HAP-1 (cell line): ENCODE data around the gene AOPEP.

Experiments used
- DNase-seq, 2 experiments: peaks; one replicate each; pipeline ENCODE4 v3.0.0-alpha.2; 2016 to 2020; ENCODE audit warnings: low spot score in 2 of 2
- H3K27me3 ChIP-seq: fragments of 250-450 bp; sonication (Bioruptor Pico); 2 replicates; pipeline ENCODE4 v1.5.1; 2020; ENCODE audit warnings: low read depth, mild to moderate bottlenecking, moderate library complexity
- H3K36me3 ChIP-seq: fragments of 250-450 bp; sonication (Bioruptor Pico); replicated peaks from 2 replicates; pipeline ENCODE4 v1.5.1; 2020; ENCODE audit warnings: mild to moderate bottlenecking
- H3K4me1 ChIP-seq: fragments of 250-450 bp; sonication (Bioruptor Pico); 2 replicates; pipeline ENCODE4 v1.5.1; 2020; ENCODE audit warnings: mild to moderate bottlenecking
- H3K4me3 ChIP-seq: fragments of 250-450 bp; sonication (Bioruptor Pico); 2 replicates; pipeline ENCODE4 v1.5.1; 2020; ENCODE audit warnings: mild to moderate bottlenecking, moderate library complexity
- H3K9me3 ChIP-seq: fragments of 250-450 bp; sonication (Bioruptor Pico); 2 replicates; pipeline ENCODE4 v1.5.1; 2020; ENCODE audit warnings: mild to moderate bottlenecking, moderate library complexity
- in situ Hi-C: fragments of 300-500 bp; cut with MboI; formaldehyde crosslinking; loops from 3 replicates; pipeline ENCODE4 v1.14.3; 2020; ENCODE audit warnings: low sequenced_read_pairs, inconsistent platforms, mixed read lengths

The AOPEP gene

GRCh38 chr9:95047452-95048224 is 321.1 kb downstream of the AOPEP start:
- Histone ChIP-seq H3K27me3 (no peaks in the 10 kb centered on the region), H3K9me3 (no peaks in the 10 kb centered on the region), H3K4me1 (peaks cover 17% of the 10 kb centered on the region), H3K4me3 (no peak overlapping the region), H3K36me3 (no peaks in the 10 kb centered on the region)
- in situ Hi-C loops = no loop called here
- no peak for DNase-seq

GRCh38 chr9:95048225-95049087 is 322.0 kb downstream of the AOPEP start:
- Histone ChIP-seq H3K27me3 (no peaks in the 10 kb centered on the region), H3K4me1 (peaks cover 17% of the 10 kb centered on the region), H3K4me3 (peak overlapping the region; percentile 35), H3K9me3 (no peaks in the 10 kb centered on the region), H3K36me3 (no peaks in the 10 kb centered on the region)
- peak; percentile 38 to 68 for DNase-seq
- in situ Hi-C loops = no loop called here

GRCh38 chr9:95049761-95050160 is 323.3 kb downstream of the AOPEP start:
- Histone ChIP-seq H3K9me3 (no peaks in the 10 kb centered on the region), H3K4me1 (peaks cover 22% of the 10 kb centered on the region), H3K36me3 (no peaks in the 10 kb centered on the region), H3K27me3 (no peaks in the 10 kb centered on the region), H3K4me3 (no peak overlapping the region)
- DNase-seq = no peak
- in situ Hi-C loops = no loop called here

- peaks cover 40% of the 10 kb centered on the region for H3K4me1 ChIP-seq
- H3K4me3 ChIP-seq = no peak overlapping the region
- no peaks in the 10 kb centered on the region for H3K27me3 ChIP-seq
- in situ Hi-C loops = no loop called here
- DNase-seq = no peak
- H3K9me3 ChIP-seq = no peaks in the 10 kb centered on the region
- H3K36me3 ChIP-seq = no peaks in the 10 kb centered on the region
Observed at GRCh38 chr9:95053611-95054570, 327.4 kb downstream of the AOPEP start.

- in situ Hi-C loops = no loop called here
Observed at GRCh38 chr9:95055334-95055850, 328.9 kb downstream of the AOPEP start.

GRCh38 chr9:95055851-95056551 is 329.5 kb downstream of the AOPEP start:
- no peaks in the 10 kb centered on the region for H3K27me3 ChIP-seq
- no peaks in the 10 kb centered on the region for H3K9me3 ChIP-seq
- H3K4me1 ChIP-seq = peaks cover 25% of the 10 kb centered on the region
- in situ Hi-C loops = no loop called here
- no peak overlapping the region for H3K4me3 ChIP-seq
- H3K36me3 ChIP-seq = no peaks in the 10 kb centered on the region; the same call in 1 of the 2 replicates
- DNase-seq = peak in 1 of 2 experiments; percentile 37

More at GRCh38 chr9:95055334-95055850, 328.9 kb downstream of the AOPEP start:
- H3K4me3 ChIP-seq = no peak overlapping the region
- H3K27me3 ChIP-seq = no peaks in the 10 kb centered on the region
- H3K36me3 ChIP-seq = no peaks in the 10 kb centered on the region
- no peaks in the 10 kb centered on the region for H3K9me3 ChIP-seq
- peaks cover 27% of the 10 kb centered on the region for H3K4me1 ChIP-seq
- DNase-seq = no peak

GRCh38 chr9:95057101-95057500 is 330.6 kb downstream of the AOPEP start:
- in situ Hi-C loops = no loop called here
- Histone ChIP-seq H3K36me3 (no peaks in the 10 kb centered on the region; the same call in 1 of the 2 replicates), H3K27me3 (no peaks in the 10 kb centered on the region), H3K4me1 (peaks cover 25% of the 10 kb centered on the region), H3K9me3 (no peaks in the 10 kb centered on the region), H3K4me3 (no peak overlapping the region)
- no peak for DNase-seq

GRCh38 chr9:95058121-95058785 is 331.8 kb downstream of the AOPEP start:
- DNase-seq = no peak
- Histone ChIP-seq H3K27me3 (no peaks in the 10 kb centered on the region), H3K4me3 (no peak overlapping the region), H3K36me3 (peaks cover 3% of the 10 kb centered on the region; the same call in 1 of the 2 replicates), H3K4me1 (peaks cover 25% of the 10 kb centered on the region), H3K9me3 (no peaks in the 10 kb centered on the region)
- in situ Hi-C loops = no loop called here

GRCh38 chr9:95058795-95059386 is 332.4 kb downstream of the AOPEP start:
- peaks cover 25% of the 10 kb centered on the region for H3K4me1 ChIP-seq
- H3K27me3 ChIP-seq = no peaks in the 10 kb centered on the region
- H3K36me3 ChIP-seq = peaks cover 4% of the 10 kb centered on the region; the same call in 1 of the 2 replicates
- in situ Hi-C loops = no loop called here
- no peak for DNase-seq
- no peaks in the 10 kb centered on the region for H3K9me3 ChIP-seq
- H3K4me3 ChIP-seq = no peak overlapping the region

- no peak for DNase-seq
- Histone ChIP-seq H3K27me3 (no peaks in the 10 kb centered on the region), H3K9me3 (no peaks in the 10 kb centered on the region), H3K36me3 (peaks cover 4% of the 10 kb centered on the region; the same call in 1 of the 2 replicates), H3K4me1 (peaks cover 19% of the 10 kb centered on the region), H3K4me3 (no peak overlapping the region)
- in situ Hi-C loops = no loop called here
Observed at GRCh38 chr9:95060234-95060633, 333.7 kb downstream of the AOPEP start.

GRCh38 chr9:95060916-95061315 is 334.4 kb downstream of the AOPEP start:
- Histone ChIP-seq H3K27me3 (no peaks in the 10 kb centered on the region), H3K36me3 (peaks cover 7% of the 10 kb centered on the region; the same call in 1 of the 2 replicates), H3K9me3 (no peaks in the 10 kb centered on the region), H3K4me3 (no peak overlapping the region), H3K4me1 (peaks cover 16% of the 10 kb centered on the region)
- in situ Hi-C loops = no loop called here
- DNase-seq = no peak
